HL-60/S4 treated with retinoic acid at 250 ng/mL for 4 days and 3 days (cell line): ENCODE data around the gene HJURP.

ENCODE experiments used
- in situ Hi-C: fragments of 300-500 bp; cut with MboI; formaldehyde crosslinking; loops from 2 replicates; pipeline ENCODE4 v1.7.0; 2022; ENCODE audit warnings: low sequenced_read_pairs

The HJURP gene

GRCh38 chr2:233815861-233816260 is 38.5 kb downstream of the HJURP start:
- in situ Hi-C loops, result no loop called here

- in situ Hi-C loops, result no loop called here
Observed at GRCh38 chr2:233814056-233814835, 40.1 kb downstream of the HJURP start.

GRCh38 chr2:233813236-233814055 is 40.9 kb downstream of the HJURP start:
- in situ Hi-C loops, result no loop called here

- in situ Hi-C loops, result no loop called here
Observed at GRCh38 chr2:233811732-233812131, 42.6 kb downstream of the HJURP start.

GRCh38 chr2:233811087-233811486 is 43.2 kb downstream of the HJURP start:
- in situ Hi-C loops, result no loop called here

GRCh38 chr2:233810385-233810784 is 44.0 kb downstream of the HJURP start:
- in situ Hi-C loops, result no loop called here

GRCh38 chr2:233807966-233808935 is 46.1 kb downstream of the HJURP start:
- in situ Hi-C loops, result no loop called here

- in situ Hi-C loops, result no loop called here
Observed at GRCh38 chr2:233807215-233807865, 47.0 kb downstream of the HJURP start.

- in situ Hi-C loops, result no loop called here
Observed at GRCh38 chr2:233803994-233804393, 50.3 kb downstream of the HJURP start.

- in situ Hi-C loops, result no loop called here
Observed at GRCh38 chr2:233803292-233803911, 50.9 kb downstream of the HJURP start.

- in situ Hi-C loops, result no loop called here
Observed at GRCh38 chr2:233802132-233802815, 52.1 kb downstream of the HJURP start.

- in situ Hi-C loops, result no loop called here
Observed at GRCh38 chr2:233801357-233802131, 52.8 kb downstream of the HJURP start.

GRCh38 chr2:233800208-233800607 is 54.1 kb downstream of the HJURP start:
- in situ Hi-C loops, result no loop called here

GRCh38 chr2:233799716-233800115 is 54.6 kb downstream of the HJURP start:
- in situ Hi-C loops, result no loop called here

- in situ Hi-C loops, result no loop called here
Observed at GRCh38 chr2:233799087-233799665, 55.2 kb downstream of the HJURP start.

- in situ Hi-C loops, result no loop called here
Observed at GRCh38 chr2:233798335-233799086, 55.8 kb downstream of the HJURP start.

- in situ Hi-C loops, result no loop called here
Observed at GRCh38 chr2:233796254-233796653, 58.1 kb downstream of the HJURP start.

- in situ Hi-C loops, result no loop called here
Observed at GRCh38 chr2:233795735-233796171, 58.6 kb downstream of the HJURP start.
